HepG2 (cell line): Measurements from ENCODE around the gene TMEM143. TPM values are rescaled to one million over a fixed set of nuclear protein-coding genes. Genes with fewer than 3 reads are reported as not detected.

Source experiments
- ATF7 ChIP-seq, 2 experiments: fragments of 450-650 bp in 1 of 2; sonication (generic) in 1 of 2; formaldehyde crosslinking in 1 of 2; IDR thresholded peaks; 2 replicates each; pipeline versions ENCODE4 v1.4.0 to v1.6.1; 2016 to 2020; ENCODE audit warnings: antibody characterized with exemption in 1 of 2, mild to moderate bottlenecking in 1 of 2, missing genetic modification reagents in 1 of 2
- HIVEP1 ChIP-seq: sonication (generic); formaldehyde crosslinking; IDR thresholded peaks from 2 replicates; pipeline ENCODE4 v1.4.0; 2020; ENCODE audit warnings: mild to moderate bottlenecking, missing genetic modification reagents
- HMGA1 ChIP-seq: sonication (generic); formaldehyde crosslinking; conservative IDR thresholded peaks from 2 replicates; pipeline ENCODE4 v1.4.0; 2020; ENCODE audit warnings: missing genetic modification reagents
- MAFG ChIP-seq: sonication (generic); formaldehyde crosslinking; IDR thresholded peaks from 2 replicates; pipeline ENCODE4 v1.5.1; 2020; ENCODE audit warnings: mild to moderate bottlenecking, missing genetic modification reagents
- MTF2 ChIP-seq: sonication (generic); formaldehyde crosslinking; IDR thresholded peaks from 2 replicates; pipeline ENCODE4 v1.5.0; 2020; ENCODE audit warnings: missing genetic modification reagents, borderline replicate concordance
- NR2C2 ChIP-seq: sonication (generic); formaldehyde crosslinking; IDR thresholded peaks from 2 replicates; pipeline ENCODE4 v1.4.0; 2020; ENCODE audit warnings: missing genetic modification reagents, mild to moderate bottlenecking, moderate library complexity, borderline replicate concordance
- RBFOX2 ChIP-seq: fragments of 200-400 bp; formaldehyde crosslinking; IDR thresholded peaks from 2 replicates; pipeline ENCODE4 v1.6.1; 2017; ENCODE audit warnings: low read depth, mild to moderate bottlenecking, low read length
- RERE ChIP-seq: IDR thresholded peaks from 2 replicates; pipeline ENCODE4 v1.6.1; 2016; ENCODE audit warnings: low read depth, missing genetic modification reagents, missing compliant biosample characterization
- SNAPC2 ChIP-seq: sonication (generic); formaldehyde crosslinking; IDR thresholded peaks from 2 replicates; pipeline ENCODE4 v1.8.1; 2022; ENCODE audit warnings: mild to moderate bottlenecking, missing genetic modification reagents
- SP1 ChIP-seq, 2 experiments: fragments of 450-650 bp in 1 of 2; sonication (generic) in 1 of 2; formaldehyde crosslinking in 1 of 2; IDR thresholded peaks; 2 replicates each; pipeline versions ENCODE4 v1.4.0 to v1.6.1; 2016 to 2020; ENCODE audit warnings: missing genetic modification reagents in 1 of 2
- YY1 ChIP-seq: IDR thresholded peaks from 2 replicates; pipeline ENCODE4 v1.6.1; 2011; ENCODE audit warnings: low read length, low read depth, moderate library complexity, mild to moderate bottlenecking; ENCODE audit not compliant: insufficient read depth, insufficient replicate concordance
- ZBTB20 ChIP-seq: sonication (generic); formaldehyde crosslinking; IDR thresholded peaks from 2 replicates; pipeline ENCODE4 v1.8.1; 2023; ENCODE audit warnings: missing genetic modification reagents, low read depth, mild to moderate bottlenecking, borderline replicate concordance
- ZBTB37 ChIP-seq: sonication (generic); formaldehyde crosslinking; IDR thresholded peaks from 2 replicates; pipeline ENCODE4 v1.4.0; 2020; ENCODE audit warnings: mild to moderate bottlenecking, missing genetic modification reagents
- ZEB1 ChIP-seq: IDR thresholded peaks from 2 replicates; pipeline ENCODE4 v1.6.1; 2012; ENCODE audit warnings: mild to moderate bottlenecking, low read depth, inconsistent platforms; ENCODE audit not compliant: insufficient replicate concordance
- ZNF703 ChIP-seq: sonication (generic); formaldehyde crosslinking; IDR thresholded peaks from 2 replicates; pipeline ENCODE4 v1.5.1; 2020; ENCODE audit warnings: missing genetic modification reagents, mild to moderate bottlenecking, moderate library complexity, borderline replicate concordance
- ZNF709 ChIP-seq: sonication (generic); formaldehyde crosslinking; IDR thresholded peaks from 2 replicates; pipeline ENCODE4 v1.5.0; 2020; ENCODE audit warnings: mild to moderate bottlenecking, missing genetic modification reagents
- ZNF749 ChIP-seq: sonication (generic); formaldehyde crosslinking; IDR thresholded peaks from 2 replicates; pipeline ENCODE4 v1.8.0; 2022; ENCODE audit warnings: mild to moderate bottlenecking, missing genetic modification reagents, moderate library complexity, borderline replicate concordance
- ZNF782 ChIP-seq: sonication (generic); formaldehyde crosslinking; IDR thresholded peaks from 2 replicates; pipeline ENCODE4 v1.4.0; 2020; ENCODE audit warnings: missing genetic modification reagents, mild to moderate bottlenecking, borderline replicate concordance
- ZSCAN29 ChIP-seq: sonication (generic); formaldehyde crosslinking; conservative IDR thresholded peaks from 2 replicates; pipeline ENCODE4 v1.4.0; 2020; ENCODE audit warnings: mild to moderate bottlenecking, missing genetic modification reagents
- polyA plus RNA-seq, 8 experiments: library from polyadenylated mRNA; depleted of rRNA in 3 of 8; stranded (reverse) in 7 of 8; unstranded in 1 of 8; fragments of >200 nt; fragmentation: Illumina TruSeq in 4 of 8; extraction: Trizol in 4 of 8; gene quantifications; 2 replicates each; pipeline versions ENCODE4 v1.2.1 to v1.2.3, GENCODE V29; 2011 to 2016; ENCODE audit warnings: low read depth in 4 of 8, missing spikeins in 1 of 8, mixed read lengths in 1 of 8; ENCODE audit not compliant: insufficient read depth in 1 of 8
- total RNA-seq, 5 experiments: library from RNA; depleted of rRNA; stranded (reverse); fragments of >200 nt; fragmentation: Illumina TruSeq; extraction: Trizol; gene quantifications; 2 replicates each; pipeline ENCODE4 v1.2.3, GENCODE V29; 2016; ENCODE audit warnings: low read depth in 1 of 5
- TF ChIP-seq, protein P1 (sequence below): IDR thresholded peaks from 2 replicates; pipeline ENCODE4 v1.6.1; 2016; ENCODE audit warnings: low read depth

TMEM143 gene
- total and polyA plus RNA-seq, 2 of the 13 experiments (the other 11 are each of a cell fraction or from before 2014, with no cell fraction given) = 7.7 to 11.3 TPM

DNA sequence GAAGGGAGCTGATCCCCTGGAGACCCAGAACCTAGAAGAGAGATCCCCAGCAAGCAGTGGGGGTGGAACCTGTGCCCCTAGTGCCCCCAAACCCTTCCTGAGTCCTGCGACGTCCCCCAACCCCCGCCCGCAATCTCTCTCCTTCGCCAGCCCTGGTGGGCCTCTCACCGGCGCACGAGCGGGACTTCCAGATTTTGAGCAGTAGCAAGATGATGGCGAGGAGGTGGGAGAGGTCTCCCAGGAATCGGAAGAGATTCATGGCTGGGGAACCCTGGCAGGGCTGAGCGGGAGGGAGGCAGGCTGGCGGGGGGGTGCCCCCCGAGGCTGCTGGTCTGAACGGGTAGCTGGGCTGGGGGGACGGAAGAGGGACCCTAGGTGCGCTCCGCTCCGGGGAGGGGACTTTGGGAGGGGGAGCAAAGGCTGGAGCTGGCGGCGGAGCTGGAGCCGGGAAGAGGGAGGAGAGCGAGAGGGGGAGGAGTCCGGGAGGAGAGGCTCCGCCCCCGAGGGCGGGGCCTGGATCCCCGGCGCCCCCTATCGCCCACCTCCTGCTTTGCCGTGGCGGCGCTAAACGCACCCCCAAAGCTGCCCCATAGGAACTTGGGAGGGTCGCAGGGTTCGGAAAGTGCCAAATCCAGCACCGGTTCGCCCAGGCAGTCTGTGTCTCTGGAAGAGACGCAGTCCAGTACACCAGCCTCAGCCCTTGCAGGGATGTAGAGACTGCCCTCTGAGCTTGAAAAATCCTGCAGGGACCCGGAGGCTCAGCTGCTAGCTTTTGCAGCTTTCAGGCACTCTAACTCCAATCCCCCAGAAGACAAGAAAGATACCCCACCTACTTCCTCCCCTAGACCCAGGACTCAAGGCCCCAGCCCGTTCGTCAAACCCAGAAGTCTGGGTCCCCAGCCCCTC is 27.6 kb upstream of the TMEM143 start, which contains the start of gene KDELR1 (continued):
- TF ChIP-seq ATF7 (IDR thresholded peaks at IDR 0.05) = no peak
- TF ChIP-seq ATF7 (CRISPR knock-in tag; IDR thresholded peaks at IDR 0.05) = no peak
- no peak for TF ChIP-seq ZNF709
- TF ChIP-seq, protein P1, sequence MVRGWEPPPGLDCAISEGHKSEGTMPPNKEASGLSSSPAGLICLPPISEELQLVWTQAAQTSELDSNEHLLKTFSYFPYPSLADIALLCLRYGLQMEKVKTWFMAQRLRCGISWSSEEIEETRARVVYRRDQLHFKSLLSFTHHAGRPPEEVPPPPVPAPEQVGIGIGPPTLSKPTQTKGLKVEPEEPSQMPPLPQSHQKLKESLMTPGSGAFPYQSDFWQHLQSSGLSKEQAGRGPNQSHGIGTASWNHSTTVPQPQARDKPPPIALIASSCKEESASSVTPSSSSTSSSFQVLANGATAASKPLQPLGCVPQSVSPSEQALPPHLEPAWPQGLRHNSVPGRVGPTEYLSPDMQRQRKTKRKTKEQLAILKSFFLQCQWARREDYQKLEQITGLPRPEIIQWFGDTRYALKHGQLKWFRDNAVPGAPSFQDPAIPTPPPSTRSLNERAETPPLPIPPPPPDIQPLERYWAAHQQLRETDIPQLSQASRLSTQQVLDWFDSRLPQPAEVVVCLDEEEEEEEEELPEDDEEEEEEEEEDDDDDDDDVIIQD (CRISPR knock-in tag) = peak; percentile 33; the same call in 1 of the 2 replicates
- 0 out of 2 replicates have a peak, but pooled peaks have one; percentile 41 for TF ChIP-seq HIVEP1 (CRISPR knock-in tag)
- no peak for TF ChIP-seq ZBTB37 (CRISPR knock-in tag)
- TF ChIP-seq ZNF703 (CRISPR knock-in tag) = 0 out of 2 replicates have a peak, but pooled peaks have one; percentile 35
- TF ChIP-seq ZNF782 (CRISPR knock-in tag) = no peak
- no peak for TF ChIP-seq SP1 (IDR thresholded peaks at IDR 0.05)
- peak; percentile 86 for TF ChIP-seq SP1 (CRISPR knock-in tag; IDR thresholded peaks at IDR 0.05)
- TF ChIP-seq MTF2 = no peak
- TF ChIP-seq ZEB1 = peak; percentile 22
- TF ChIP-seq ZSCAN29 (CRISPR knock-in tag) = no peak
- peak; percentile 79 for TF ChIP-seq RBFOX2
- TF ChIP-seq MAFG = no peak
- TF ChIP-seq ZBTB20 (CRISPR knock-in tag) = peak; percentile 15; the same call in 1 of the 2 replicates
- TF ChIP-seq RERE (CRISPR knock-in tag) = no peak
- TF ChIP-seq NR2C2 (CRISPR knock-in tag) = no peak; the same call in 1 of the 2 replicates
- no peak for TF ChIP-seq ZNF749 (CRISPR knock-in tag)
- no peak for TF ChIP-seq YY1
- TF ChIP-seq SNAPC2 (CRISPR knock-in tag) = no peak
- no peak for TF ChIP-seq HMGA1
